Measurements from ENCODE around the gene GRK1.
"Not testable (repeated sequence)": the region's sequence is repeated elsewhere in the genome, so short reads cannot be mapped to it uniquely, and the experiment has no call there.

Gene GRK1

GRCh38 chr13:113666951-113667701 lies at the start of gene GRK1:
Gene GRK1 (plus strand): TSS chr13:113667219. CDS start chr13:113667387, 168 bp downstream.
- DNase-seq (ENCODE audit: low read depth), result no peak

DNA sequence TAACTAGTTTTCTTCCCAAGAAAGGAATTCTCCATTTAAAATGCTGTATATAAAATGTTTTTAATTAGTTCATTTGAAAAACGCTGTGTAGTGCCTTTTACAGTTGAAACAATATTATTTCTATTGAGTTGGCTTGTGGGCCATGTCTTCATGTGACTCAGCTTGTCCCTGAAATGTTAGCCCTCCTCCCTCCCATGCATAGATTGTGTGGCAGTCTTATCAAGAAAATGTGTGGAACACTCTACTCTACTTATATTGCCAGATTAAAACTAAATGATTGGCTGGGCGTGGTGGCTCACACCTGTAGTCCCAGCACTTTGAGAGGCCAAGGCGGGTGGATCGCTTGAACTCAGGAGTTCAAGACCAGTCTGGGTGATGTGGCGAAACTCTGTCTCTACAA lies 49.1 kb upstream of the GRK1 start:
- no peak for DNase-seq (ENCODE audit: low read depth)

DNA sequence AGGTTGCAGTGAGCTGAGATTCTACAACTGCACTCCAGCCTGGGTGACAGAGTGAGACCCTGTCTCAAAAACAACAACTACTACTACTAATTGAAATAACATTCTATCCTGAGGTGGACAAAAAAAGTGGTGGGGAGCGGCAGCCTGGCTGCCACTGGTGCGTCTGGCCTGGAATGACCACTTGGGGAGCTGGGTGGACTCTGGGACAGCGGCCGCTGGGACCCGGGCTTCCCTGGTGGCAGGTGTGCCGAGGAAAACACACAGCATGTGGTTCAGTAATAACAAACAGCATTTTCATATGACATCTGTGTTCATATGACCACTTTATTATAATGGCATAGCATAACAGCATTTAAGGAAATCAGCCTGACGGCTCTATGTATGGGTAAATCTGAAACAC lies 48.6 kb upstream of the GRK1 start:
- DNase-seq (ENCODE audit: low read depth), result no peak

- DNase-seq (ENCODE audit: low read depth), result no peak
Observed at GRCh38 chr13:113620036-113620796, 46.8 kb upstream of the GRK1 start.

- DNase-seq (ENCODE audit: low read depth), result no peak
Observed at GRCh38 chr13:113621046-113621445, 46.0 kb upstream of the GRK1 start.

GRCh38 chr13:113621498-113621897 lies 45.5 kb upstream of the GRK1 start:
- DNase-seq (ENCODE audit: low read depth), result not testable (repeated sequence)

- not testable (repeated sequence) for DNase-seq (ENCODE audit: low read depth)
Observed at GRCh38 chr13:113621986-113622550, 45.0 kb upstream of the GRK1 start.

DNA sequence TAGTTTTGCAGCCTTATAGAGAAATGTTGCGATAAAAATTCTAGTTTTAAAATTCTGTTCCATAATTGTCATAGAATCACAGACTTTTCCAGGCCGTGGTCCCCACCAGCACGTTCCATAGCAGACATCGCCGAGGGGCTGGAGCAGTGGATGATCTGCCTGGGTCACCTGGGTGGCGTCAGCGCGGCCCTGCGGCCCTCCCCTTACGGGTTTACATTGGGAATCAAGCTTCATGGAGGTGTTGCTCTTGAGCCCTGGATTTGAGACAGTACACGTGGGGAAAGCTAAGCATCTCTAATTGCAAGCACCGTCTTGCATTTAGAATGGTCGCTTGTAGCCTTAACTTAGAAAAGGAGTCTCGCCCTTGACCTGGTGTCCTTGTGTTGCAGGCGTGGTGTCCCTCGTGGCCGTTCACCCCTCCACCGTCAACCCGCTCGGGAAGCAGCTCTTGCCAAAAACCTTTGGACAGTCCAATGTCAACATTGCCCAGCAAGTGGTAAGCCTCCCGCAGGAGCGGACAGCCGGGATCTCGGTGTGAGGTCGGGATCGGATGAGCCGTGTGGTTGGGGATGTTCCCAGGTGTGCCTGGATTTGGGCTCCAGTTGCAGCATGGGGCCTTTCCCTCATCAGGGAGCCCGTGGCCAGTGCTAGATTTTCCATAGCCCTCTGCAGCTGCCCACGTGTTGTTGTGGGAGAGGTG lies 44.1 kb upstream of the GRK1 start:
- DNase-seq (ENCODE audit: low read depth), result no peak

DNA sequence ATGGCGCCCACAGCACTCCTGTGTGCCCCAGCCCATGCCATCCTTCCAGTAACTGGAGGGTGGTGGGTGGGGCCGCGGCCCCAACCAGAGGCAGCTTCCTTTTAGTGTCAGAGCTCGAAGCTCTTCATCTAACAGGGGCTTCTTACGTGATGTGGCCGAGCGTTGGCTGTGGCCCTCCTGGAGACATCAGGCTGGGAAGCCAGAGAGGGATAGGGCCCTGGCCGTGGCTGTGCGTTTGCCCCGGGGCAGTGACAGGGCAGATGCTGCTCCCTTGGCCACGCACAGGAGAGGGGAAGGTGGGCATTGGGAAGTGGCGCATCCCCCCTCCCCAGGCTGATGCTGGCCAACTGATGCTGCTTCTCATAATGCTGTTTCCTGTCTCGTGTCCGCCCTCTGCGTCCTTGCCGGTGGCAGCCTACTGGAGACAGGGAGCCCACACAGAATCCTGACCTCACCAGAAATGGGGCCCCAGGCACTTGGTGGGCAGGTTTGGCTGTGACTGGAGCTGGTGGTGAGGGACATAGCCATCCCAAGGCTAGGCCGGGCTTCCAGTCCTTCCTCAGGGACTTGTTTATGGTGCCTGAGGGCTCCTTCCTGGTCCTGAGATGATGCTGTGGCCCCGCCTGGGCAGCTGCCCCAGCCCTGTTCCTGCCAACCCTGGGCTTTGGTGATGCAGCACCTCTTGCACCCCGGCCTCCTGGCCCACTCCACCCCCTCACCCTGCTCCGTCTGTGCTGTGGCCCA lies 43.4 kb upstream of the GRK1 start:
- no peak for DNase-seq (ENCODE audit: low read depth)

- DNase-seq (ENCODE audit: low read depth), result no peak
Observed at GRCh38 chr13:113624235-113624587, 42.8 kb upstream of the GRK1 start.

- not testable (repeated sequence) for DNase-seq (ENCODE audit: low read depth)
Observed at GRCh38 chr13:113624640-113625304, 42.2 kb upstream of the GRK1 start.

DNA sequence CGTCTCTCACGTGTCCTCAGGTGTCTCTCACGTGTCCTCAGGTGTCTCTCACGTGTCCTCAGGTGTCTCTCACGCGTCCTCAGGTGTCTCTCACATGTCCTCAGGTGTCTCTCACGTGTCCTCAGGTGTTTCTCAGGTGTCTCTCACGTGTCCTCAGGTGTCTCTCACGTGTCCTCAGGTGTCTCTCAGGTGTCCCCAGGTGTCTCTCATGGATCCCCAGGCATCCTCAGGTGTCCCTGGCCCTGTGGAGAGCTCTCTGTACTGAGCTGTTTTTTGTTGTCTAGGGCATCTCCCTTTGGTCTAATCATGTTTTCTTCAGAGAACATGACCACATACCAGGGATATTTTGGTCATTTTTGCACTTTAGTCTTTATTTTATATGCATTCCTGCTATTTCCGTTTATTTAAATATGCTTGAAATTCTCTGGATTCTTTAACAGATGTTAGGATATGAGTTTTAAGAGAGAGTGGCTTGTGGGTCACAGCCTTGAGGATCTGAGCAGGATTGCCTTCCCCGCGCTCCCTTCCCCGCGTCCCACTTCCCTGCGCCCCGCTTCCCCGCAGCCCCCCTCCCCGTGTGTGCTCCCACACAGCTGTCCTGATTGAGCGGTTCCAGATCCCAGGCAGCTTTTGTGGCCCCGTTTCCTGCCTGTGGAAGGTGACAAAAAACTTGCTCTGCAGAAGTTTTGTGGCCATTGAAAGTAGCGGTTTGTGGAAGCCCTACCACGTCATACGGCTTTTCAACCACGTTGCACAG lies 40.9 kb upstream of the GRK1 start:
- DNase-seq (ENCODE audit: low read depth), result no peak

DNA sequence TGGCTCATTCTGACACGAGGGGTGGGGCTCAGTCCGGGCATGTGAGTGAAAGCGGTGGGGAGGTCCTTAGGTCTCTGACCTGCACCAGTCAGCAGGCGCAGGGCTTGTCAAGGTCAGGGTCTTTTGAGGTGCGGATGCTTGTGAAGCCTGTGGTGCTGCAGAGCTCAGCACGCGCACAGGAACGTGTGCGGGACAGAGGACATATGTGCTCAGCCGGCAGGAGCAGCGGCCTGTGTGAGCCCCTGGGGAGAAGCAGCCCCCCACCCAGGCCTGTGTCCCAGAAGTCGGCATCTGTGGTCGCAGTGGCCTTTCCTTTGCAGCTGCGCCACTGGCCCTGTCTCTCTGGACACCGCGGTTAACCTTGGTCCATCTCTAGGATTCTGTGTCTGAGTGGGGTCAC lies 39.9 kb upstream of the GRK1 start:
- no peak for DNase-seq (ENCODE audit: low read depth)

DNA sequence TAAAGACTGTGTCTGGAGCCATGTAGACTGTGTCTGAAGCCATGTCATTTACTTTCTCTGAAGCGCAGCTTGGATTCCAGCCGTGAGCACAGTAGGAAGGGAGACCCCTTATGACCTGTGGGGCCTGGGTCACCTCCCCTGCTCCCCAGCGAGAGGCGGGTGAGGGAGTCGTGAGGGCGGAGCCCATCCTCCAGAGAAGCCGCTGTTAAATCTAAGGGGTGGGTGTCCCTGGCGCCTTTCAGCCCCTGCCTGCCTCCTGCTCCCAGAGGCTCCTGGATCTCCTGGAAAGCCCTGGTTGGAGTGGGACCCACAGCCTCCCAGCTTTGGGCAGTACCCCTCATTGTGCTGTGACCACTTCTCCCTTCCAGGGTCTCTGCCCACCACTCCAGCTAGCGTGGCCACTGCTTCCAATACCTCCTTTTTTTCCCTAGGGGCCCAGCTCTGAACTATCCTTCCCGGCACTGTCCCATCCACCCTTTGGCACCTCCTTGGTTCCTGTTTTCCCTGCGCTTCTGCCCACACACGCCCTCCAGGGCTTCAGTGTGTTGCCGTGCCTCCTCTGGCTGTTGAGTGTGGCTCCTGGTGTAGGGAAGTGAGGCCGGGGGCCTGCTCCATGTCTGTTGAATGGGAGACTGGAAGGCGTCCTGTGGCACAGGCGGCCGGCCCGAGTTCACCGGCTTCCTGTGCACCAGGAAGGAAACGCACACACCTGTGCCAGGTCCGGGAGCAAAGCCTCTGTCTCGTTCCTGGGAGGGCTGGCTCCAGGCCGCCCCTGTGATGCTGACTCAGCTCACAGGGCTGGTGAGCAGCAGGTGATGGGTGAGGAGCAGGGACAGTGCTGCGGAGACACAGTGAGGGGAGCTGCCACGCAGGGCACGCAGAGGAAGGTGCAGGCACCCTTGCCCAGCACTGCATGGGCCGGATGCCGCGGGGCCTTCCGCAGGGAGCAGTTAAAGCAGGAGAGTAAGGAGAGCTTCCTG lies 38.4 kb upstream of the GRK1 start:
- no peak for DNase-seq (ENCODE audit: low read depth)

- no peak for DNase-seq (ENCODE audit: low read depth)
Observed at GRCh38 chr13:113629866-113630265, 37.2 kb upstream of the GRK1 start.

GRCh38 chr13:113630296-113630695 lies 36.7 kb upstream of the GRK1 start:
- DNase-seq (ENCODE audit: low read depth), result no peak

DNA sequence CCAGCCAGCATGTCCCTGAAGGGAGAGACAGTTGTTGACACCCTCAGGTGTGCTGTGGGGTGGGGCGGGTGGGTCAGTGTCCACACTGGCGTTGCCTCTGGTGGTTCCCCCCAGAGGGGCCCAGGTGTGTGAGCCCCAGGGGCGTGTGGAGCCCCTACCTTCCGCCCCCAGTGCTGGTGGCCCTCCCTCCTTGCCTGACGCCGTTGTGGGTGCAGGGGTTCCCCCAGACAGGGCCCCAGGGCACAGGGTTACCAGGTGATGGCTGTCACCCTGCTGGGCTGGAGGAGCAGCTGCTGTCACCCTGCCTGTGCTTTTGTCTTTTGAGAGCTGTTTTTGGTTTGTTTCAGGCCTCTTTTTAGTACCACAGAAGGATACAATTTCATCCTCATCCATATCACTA lies 36.2 kb upstream of the GRK1 start:
- DNase-seq (ENCODE audit: low read depth), result no peak

- DNase-seq (ENCODE audit: low read depth), result no peak
Observed at GRCh38 chr13:113631341-113632095, 35.5 kb upstream of the GRK1 start.
